Hepatocyte (in vitro differentiated cells): Measurements from ENCODE around the gene ITPR3. TPM values are rescaled to one million over a fixed set of nuclear protein-coding genes. Genes with fewer than 3 reads are reported as not detected.

Source experiments
- DNase-seq: peaks from one replicate; pipeline ENCODE4 v3.0.0-alpha.2; 2016; ENCODE audit warnings: low spot score
- H2AFZ ChIP-seq: fragments of 200-600 bp; sonication (generic); 2 replicates; pipeline ENCODE4 v1.6.0; 2016; ENCODE audit warnings: antibody characterized with exemption, mild to moderate bottlenecking
- H3K27ac ChIP-seq: fragments of 200-600 bp; sonication (generic); 2 replicates; pipeline ENCODE4 v1.5.1; 2016; ENCODE audit warnings: mild to moderate bottlenecking
- H3K27me3 ChIP-seq: fragments of 200-600 bp; sonication (generic); 2 replicates; pipeline ENCODE4 v1.6.1; 2016
- H3K36me3 ChIP-seq: fragments of 200-600 bp; sonication (generic); replicated peaks from 2 replicates; pipeline ENCODE4 v1.5.1; 2016; ENCODE audit warnings: low read depth; ENCODE audit not compliant: insufficient read depth
- H3K4me1 ChIP-seq: fragments of 200-600 bp; sonication (generic); 2 replicates; pipeline ENCODE4 v1.5.1; 2016; ENCODE audit warnings: mild to moderate bottlenecking, moderate library complexity; ENCODE audit not compliant: insufficient read depth
- H3K4me2 ChIP-seq: fragments of 200-600 bp; sonication (generic); 2 replicates; pipeline ENCODE4 v1.6.0; 2016
- H3K4me3 ChIP-seq: fragments of 200-600 bp; sonication (generic); 2 replicates; pipeline ENCODE4 v1.5.1; 2016; ENCODE audit warnings: mild to moderate bottlenecking
- H3K79me2 ChIP-seq: fragments of 200-600 bp; sonication (generic); 2 replicates; pipeline ENCODE4 v1.6.0; 2017; ENCODE audit warnings: mild to moderate bottlenecking
- H3K9me2 ChIP-seq: fragments of 200-600 bp; sonication (generic); replicated peaks from 2 replicates; pipeline ENCODE4 v1.6.0; 2017; ENCODE audit warnings: mild to moderate bottlenecking; ENCODE audit not compliant: insufficient read depth
- H3K9me3 ChIP-seq: fragments of 200-600 bp; sonication (generic); 2 replicates; pipeline ENCODE4 v1.5.1; 2016; ENCODE audit warnings: low read depth, mild to moderate bottlenecking
- H4K20me1 ChIP-seq: fragments of 200-600 bp; sonication (generic); 2 replicates; pipeline ENCODE4 v1.6.0; 2016; ENCODE audit warnings: mild to moderate bottlenecking; ENCODE audit not compliant: insufficient read depth, poor library complexity, severe bottlenecking
- CTCF ChIP-seq: fragments of 200-600 bp; sonication (generic); IDR thresholded peaks from 2 replicates; pipeline ENCODE4 v1.5.1; 2016; ENCODE audit warnings: antibody characterized with exemption, mild to moderate bottlenecking; ENCODE audit not compliant: poor library complexity
- EZH2 ChIP-seq: fragments of 200-600 bp; sonication (generic); IDR thresholded peaks from 2 replicates; pipeline ENCODE4 v1.6.1; 2016; ENCODE audit warnings: antibody characterized with exemption, mild to moderate bottlenecking, borderline replicate concordance
- EZH2phosphoT487 ChIP-seq: fragments of 200-600 bp; sonication (generic); IDR thresholded peaks from one replicate; pipeline ENCODE4 v1.6.1; 2018; ENCODE audit warnings: antibody characterized with exemption, mild to moderate bottlenecking, low read depth, moderate library complexity; ENCODE audit not compliant: unreplicated experiment, severe bottlenecking
- WGBS: methylation state at CpG from one replicate; pipeline ENCODE4 v1.1.6; 2016; ENCODE audit warnings: low lambda C conversion rate; ENCODE audit errors: missing lambda C conversion rate; 5-methylcytosine and 5-hydroxymethylcytosine counted together
- polyA plus RNA-seq: library from polyadenylated mRNA; unstranded; fragments of >200 nt; fragmentation: Nextera tagmentation; extraction: Ambion mirVana; gene quantifications from 2 replicates; pipeline ENCODE4 v1.2.1, GENCODE V29; 2016
- total RNA-seq: library from RNA; depleted of rRNA; stranded (reverse); fragments of >200 nt; gene quantifications from 2 replicates; pipeline ENCODE4 v1.2.3, GENCODE V29; 2014

The ITPR3 gene
- total and polyA plus RNA-seq, 2 experiments from 2014 or later: 16.5 to 39.6 TPM

- Histone ChIP-seq H3K4me1 (peaks cover 16% of the 10 kb centered on the region), H3K9me2 (no peaks in the 10 kb centered on the region), H3K79me2 (no peaks in the 10 kb centered on the region), H4K20me1 (no peaks in the 10 kb centered on the region), H3K9me3 (no peaks in the 10 kb centered on the region), H3K4me3 (no peak overlapping the region), H3K36me3 (no peaks in the 10 kb centered on the region), H3K27me3 (no peaks in the 10 kb centered on the region), H3K4me2 (no peak overlapping the region), H3K27ac (no peak overlapping the region), H2AFZ (no peak overlapping the region)
- no peak for DNase-seq
- WGBS: 89% methylated on average over 15 of the region's 15 CpGs
- TF ChIP-seq CTCF (no peak), EZH2phosphoT487 (no peak), EZH2 (no peak)
These were observed 116.3 kb downstream of the ITPR3 start for GRCh38 chr6:33737267-33738026.

GRCh38 chr6:33738153-33738552, 117.0 kb downstream of the ITPR3 start:
- H2AFZ ChIP-seq: no peak overlapping the region
- H3K27ac ChIP-seq: no peak overlapping the region
- 92% methylated on average over 9 of the region's 9 CpGs for WGBS
- no peaks in the 10 kb centered on the region for H3K79me2 ChIP-seq
- no peak overlapping the region for H3K4me3 ChIP-seq
- H3K4me2 ChIP-seq: no peak overlapping the region
- H3K9me3 ChIP-seq: no peaks in the 10 kb centered on the region
- H3K4me1 ChIP-seq: peaks cover 22% of the 10 kb centered on the region
- no peaks in the 10 kb centered on the region for H3K9me2 ChIP-seq
- no peak for DNase-seq
- no peak for TF ChIP-seq EZH2phosphoT487
- TF ChIP-seq CTCF: no peak
- TF ChIP-seq EZH2: no peak
- H3K27me3 ChIP-seq: no peaks in the 10 kb centered on the region
- no peaks in the 10 kb centered on the region for H3K36me3 ChIP-seq
- H4K20me1 ChIP-seq: no peaks in the 10 kb centered on the region

GRCh38 chr6:33738879-33739278, 117.8 kb downstream of the ITPR3 start:
- WGBS: 87% methylated on average over 5 of the region's 5 CpGs
- no peaks in the 10 kb centered on the region for H3K9me2 ChIP-seq
- no peak for TF ChIP-seq CTCF
- no peak for TF ChIP-seq EZH2phosphoT487
- TF ChIP-seq EZH2: no peak

More at GRCh38 chr6:33738879-33739278, 117.8 kb downstream of the ITPR3 start:
- H3K79me2 ChIP-seq: peaks cover 2% of the 10 kb centered on the region
- no peak overlapping the region for H2AFZ ChIP-seq
- peaks cover 27% of the 10 kb centered on the region for H3K4me1 ChIP-seq
- no peak overlapping the region for H3K4me3 ChIP-seq
- no peak overlapping the region for H3K27ac ChIP-seq
- no peak overlapping the region for H3K4me2 ChIP-seq
- H3K27me3 ChIP-seq: no peaks in the 10 kb centered on the region
- H3K9me3 ChIP-seq: no peaks in the 10 kb centered on the region
- H3K36me3 ChIP-seq: no peaks in the 10 kb centered on the region
- H4K20me1 ChIP-seq: no peaks in the 10 kb centered on the region
- DNase-seq: no peak
